GM19099 (cell line): ENCODE data around the gene EDIL3.

Source experiments
- POLR2A ChIP-seq: IDR thresholded peaks from 3 replicates; pipeline ENCODE4 v1.6.1; 2011; ENCODE audit warnings: low read depth; ENCODE audit not compliant: insufficient read length; ENCODE audit errors: extremely low read depth

EDIL3 gene

GRCh38 chr5:84384604-84385575, at the start of gene EDIL3:
Gene EDIL3, minus strand, starts transcription at chr5:84384880. Its CDS starts 506 bp downstream, at chr5:84384374.
- no peak for TF ChIP-seq POLR2A

GRCh38 chr5:84433461-84433860, 48.8 kb upstream of the EDIL3 start:
- no peak for TF ChIP-seq POLR2A

DNA sequence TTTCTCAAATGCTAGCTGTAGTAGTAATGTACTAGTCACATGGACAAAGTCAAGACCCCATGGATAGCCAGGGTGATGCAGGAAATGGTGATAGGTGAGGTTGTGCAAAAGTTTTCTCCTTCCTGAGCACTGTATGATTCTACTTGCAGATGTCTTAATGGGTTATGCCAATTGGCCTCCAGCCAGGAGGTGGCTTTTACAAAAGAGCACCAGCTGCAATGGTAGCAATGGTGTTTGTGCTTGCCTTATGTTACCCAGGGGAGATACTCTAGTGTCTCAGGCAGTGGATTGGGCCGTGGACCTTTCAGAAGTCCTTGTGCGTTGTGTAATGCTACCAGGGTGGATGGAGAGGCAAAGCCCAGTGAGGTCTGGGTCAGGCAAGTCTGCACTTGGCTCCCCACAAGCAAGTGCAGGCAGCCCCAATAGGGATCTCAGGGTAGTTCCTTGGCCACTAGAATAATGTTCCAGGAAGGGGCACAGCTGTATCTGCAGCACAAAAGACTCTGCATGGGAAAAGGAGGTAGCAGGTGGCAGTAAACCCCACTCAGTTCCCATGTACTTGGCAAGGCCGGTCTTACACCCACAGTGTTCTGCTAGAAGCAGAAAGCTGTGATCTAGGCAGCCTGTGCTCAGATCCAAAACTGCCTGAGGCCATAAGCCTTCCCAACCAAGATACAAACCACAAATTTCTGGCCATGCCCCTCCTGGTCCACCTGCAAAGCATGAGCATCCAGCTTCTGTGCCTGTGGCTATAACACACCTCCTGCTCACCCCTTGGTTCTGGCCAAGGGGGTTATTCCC, 46.4 kb upstream of the EDIL3 start:
- no peak for TF ChIP-seq POLR2A

GRCh38 chr5:84430079-84430478, 45.4 kb upstream of the EDIL3 start:
- TF ChIP-seq POLR2A, result no peak

- no peak for TF ChIP-seq POLR2A
Measured at GRCh38 chr5:84425365-84425881, 40.7 kb upstream of the EDIL3 start.

DNA sequence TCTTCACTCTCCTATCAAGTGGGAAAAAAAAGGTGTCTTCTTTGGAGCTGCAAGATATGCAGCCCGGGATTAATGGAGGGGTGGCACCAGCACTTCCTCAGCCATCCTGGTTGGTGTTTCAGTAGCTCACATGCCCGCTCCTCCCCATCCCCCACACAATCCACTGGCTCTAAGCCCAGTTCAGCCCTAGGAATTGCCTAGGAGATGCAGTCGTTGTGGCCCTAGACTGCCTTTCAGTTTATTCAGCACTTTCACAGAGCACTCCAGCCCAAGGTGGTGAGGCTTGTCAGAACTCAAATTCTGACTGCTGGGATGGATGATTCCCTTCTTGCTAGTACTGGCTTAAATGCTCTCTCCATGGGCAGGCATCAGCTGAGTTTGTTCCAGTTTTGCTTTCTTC, 35.1 kb upstream of the EDIL3 start:
- TF ChIP-seq POLR2A, result no peak

- TF ChIP-seq POLR2A, result no peak
Measured at GRCh38 chr5:84411832-84412605, 27.3 kb upstream of the EDIL3 start.

GRCh38 chr5:84406111-84406510, 21.4 kb upstream of the EDIL3 start:
- TF ChIP-seq POLR2A, result no peak

DNA sequence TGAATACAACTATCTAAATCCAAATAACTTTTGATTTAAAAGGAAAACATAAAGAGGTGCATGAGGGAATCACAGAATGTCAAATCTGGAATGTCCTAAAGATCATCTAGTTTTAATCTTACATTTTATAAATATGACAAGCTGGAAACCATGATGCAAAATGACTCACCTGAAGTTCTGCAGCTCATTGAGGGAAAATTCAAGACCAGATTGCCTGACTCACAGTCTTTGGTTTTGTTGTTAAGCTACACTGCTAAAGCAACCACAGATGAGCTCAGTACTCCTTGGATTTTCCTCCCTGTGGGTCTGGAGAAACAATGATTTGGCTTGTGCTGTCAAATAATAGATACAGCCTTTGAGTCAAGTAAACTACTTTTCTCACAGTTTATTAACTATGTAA, 19.1 kb upstream of the EDIL3 start:
- TF ChIP-seq POLR2A, result no peak

DNA sequence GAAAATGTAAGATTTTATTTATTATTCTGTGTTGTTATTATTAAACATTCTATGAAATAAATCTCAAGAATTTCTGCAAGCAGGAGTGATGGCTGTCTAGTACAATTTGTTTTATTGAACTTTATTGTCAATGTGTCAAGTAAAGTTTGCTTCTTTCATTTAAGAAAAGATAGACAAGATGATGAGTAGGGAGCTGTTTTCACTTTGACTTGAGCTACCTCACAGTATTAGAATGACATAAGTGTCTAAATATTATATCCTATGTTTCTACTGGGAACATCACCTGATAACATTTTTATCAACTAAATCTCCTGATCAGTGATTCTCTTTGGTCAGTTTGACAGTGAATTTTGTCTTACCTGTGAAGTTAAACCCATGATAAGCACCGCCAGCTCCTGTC, 12.7 kb upstream of the EDIL3 start:
- TF ChIP-seq POLR2A, result no peak

DNA sequence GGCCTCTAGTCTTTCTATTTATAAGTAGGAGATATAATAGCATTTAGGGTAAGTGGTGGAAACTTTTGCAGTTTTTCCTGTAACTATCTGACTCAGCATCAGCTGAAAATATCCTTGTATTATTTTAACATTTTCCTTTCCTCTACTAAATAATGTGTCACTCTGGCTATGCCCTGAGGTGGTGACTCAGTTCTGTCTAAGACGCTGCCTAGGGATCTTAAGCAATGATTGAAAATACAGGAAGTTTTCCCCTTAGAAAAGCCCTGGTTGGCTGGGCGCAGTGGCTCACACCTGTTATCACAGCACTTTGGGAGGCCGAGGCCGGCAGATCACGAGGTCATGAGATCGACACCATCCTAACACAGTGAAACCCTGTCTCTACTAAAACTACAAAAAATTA, 9.3 kb upstream of the EDIL3 start:
- no peak for TF ChIP-seq POLR2A

DNA sequence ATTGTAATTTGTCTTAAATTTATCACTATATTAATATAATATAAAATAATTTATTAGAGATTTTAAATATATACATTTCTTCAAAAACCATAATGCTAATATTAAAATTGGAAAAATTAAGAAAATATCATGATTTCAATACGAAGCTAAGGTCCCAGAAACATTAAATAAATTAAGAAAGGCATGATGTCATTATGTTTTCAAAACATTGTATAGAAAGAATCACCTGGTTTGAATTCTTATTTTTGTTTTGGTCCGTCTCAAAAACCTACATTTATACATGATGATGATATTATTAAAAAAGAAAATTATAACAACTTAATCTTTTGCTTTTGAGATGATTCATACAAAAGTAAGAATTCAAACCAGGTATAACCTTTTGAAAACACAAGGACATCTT, 8.2 kb upstream of the EDIL3 start:
- no peak for TF ChIP-seq POLR2A

- TF ChIP-seq POLR2A, result no peak
Measured at GRCh38 chr5:84385705-84386104, 1.0 kb upstream of the EDIL3 start.

- TF ChIP-seq POLR2A, result no peak
Measured at GRCh38 chr5:84383816-84384603, 670 bp downstream of the EDIL3 start.
